A549 treated with dexamethasone at 1 μM for 4 hours (cell line): ENCODE results near the gene CSTB. TPM values are rescaled to one million over a fixed set of nuclear protein-coding genes. Genes with fewer than 3 reads are reported as not detected.

Source experiments
- total RNA-seq: library from RNA; stranded (reverse); fragments of 200-300 nt; extraction: Qiagen RNA extraction; gene quantifications from 5 replicates; pipeline ENCODE4 v1.2.3, GENCODE V29; 2022

CSTB gene, protein sequence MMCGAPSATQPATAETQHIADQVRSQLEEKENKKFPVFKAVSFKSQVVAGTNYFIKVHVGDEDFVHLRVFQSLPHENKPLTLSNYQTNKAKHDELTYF
- total RNA-seq: 83.6 to 96.7 TPM (median 86.2 TPM) in 5 replicates

DNA sequence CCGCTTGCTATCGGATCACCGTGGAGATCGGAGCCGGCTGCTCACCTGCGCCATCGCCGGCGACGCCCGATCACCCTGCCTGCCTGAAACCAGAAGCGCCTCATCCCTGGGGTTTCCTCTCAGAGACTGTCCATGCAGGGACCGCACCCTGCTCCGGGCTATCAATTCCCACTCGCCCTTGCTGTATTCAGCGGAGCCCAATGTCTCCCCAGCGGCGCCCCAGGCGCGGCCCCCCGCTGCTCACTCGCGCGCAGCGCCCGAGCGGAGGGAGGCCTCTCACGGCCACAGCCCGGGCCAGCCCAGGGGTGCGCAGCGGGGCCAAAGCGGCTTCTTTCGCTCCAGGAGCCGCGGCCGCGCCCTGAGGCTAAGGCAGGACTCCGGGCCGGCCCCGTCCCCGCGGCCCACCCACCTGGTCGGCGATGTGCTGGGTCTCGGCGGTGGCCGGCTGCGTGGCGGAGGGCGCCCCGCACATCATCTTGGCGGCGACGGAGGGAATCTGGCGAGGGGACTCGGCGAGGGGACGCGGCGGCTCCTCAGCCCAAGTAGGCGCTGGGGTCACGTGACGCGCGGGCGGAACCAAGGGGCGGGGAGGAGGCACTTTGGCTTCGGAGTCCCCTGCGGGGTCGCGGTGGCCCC is at the start of gene CSTB:
CSTB (minus strand) TSS at position 514 of the 636 bp plus-strand sequence; CDS start at position 475, 39 bp downstream.

DNA sequence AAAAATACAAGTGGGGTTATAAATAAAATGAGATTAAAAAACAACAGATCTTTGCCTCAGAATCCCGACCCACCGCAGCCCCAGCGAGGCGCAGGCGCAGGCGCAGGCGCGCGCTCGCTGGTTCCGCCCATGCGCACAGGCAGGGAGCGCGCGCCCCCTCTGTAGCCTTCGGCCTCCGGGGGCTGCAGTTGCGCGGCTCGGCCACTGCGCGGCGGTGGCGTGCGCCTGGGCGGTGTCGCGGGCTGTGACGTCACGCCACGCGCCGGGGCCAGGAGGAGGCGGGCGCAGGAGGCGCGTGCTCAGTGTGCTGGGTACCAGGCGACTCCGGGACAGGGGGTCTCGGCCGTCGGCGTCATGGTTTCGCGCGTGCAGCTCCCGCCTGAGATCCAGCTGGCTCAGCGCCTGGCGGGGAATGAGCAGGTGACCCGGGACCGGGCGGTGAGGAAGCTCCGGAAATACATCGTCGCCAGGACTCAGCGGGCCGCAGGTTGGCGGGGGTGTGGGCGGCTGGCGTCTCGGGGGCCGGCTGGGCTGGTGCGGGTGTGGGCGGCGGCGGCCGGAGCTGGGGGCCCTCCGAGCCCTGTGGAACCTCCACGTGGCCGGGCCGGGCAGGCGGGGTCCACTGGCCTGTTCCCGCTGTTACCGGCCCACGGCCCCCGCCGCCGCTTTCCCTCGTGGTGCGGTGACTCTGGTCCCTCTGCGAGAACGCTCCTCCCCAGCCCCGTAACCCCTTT is 13.3 kb upstream of the CSTB start, which contains the start of gene RRP1:
RRP1 (plus strand) TSS at position 302 of the 734 bp plus-strand sequence; CDS start at position 355, 53 bp downstream.

Other genes with a start within 250 kb of the CSTB start
- gene HSF2BP, start 116.8 kb downstream of the CSTB start, total RNA-seq: 1.6 to 2.2 TPM (median 1.8 TPM) in 5 replicates
- gene RRP1B, start 116.7 kb downstream of the CSTB start, total RNA-seq: 35.2 to 47.5 TPM (median 45.3 TPM) in 5 replicates
- gene PDXK, start 57.2 kb downstream of the CSTB start, total RNA-seq: 253 to 364 TPM (median 328 TPM) in 5 replicates
- 33.3 to 38.3 TPM (median 36.6 TPM) in 5 replicates for gene RRP1, start 13.3 kb upstream of the CSTB start, total RNA-seq
- gene AGPAT3, start 88.9 kb upstream of the CSTB start, total RNA-seq: 17.8 to 30.7 TPM (median 29.0 TPM) in 5 replicates
- gene TRAPPC10, start 236.0 kb upstream of the CSTB start, total RNA-seq: 13.4 to 22.4 TPM (median 20.0 TPM) in 5 replicates